Osteocyte (in vitro differentiated cells): ENCODE results near the gene TCF15. TPM values are rescaled to one million over a fixed set of nuclear protein-coding genes. Genes with fewer than 3 reads are reported as not detected.

ENCODE experiments used
- DNase-seq: peaks from one replicate; pipeline ENCODE4 v3.0.0; 2021; ENCODE audit warnings: mixed read lengths; ENCODE audit not compliant: unreplicated experiment; ENCODE audit errors: extremely low spot score
- H3K27ac Mint-ChIP-seq: one replicate; pipeline ENCODE4 v1.8.0; 2021; ENCODE audit warnings: mild to moderate bottlenecking, mixed read lengths; ENCODE audit not compliant: unreplicated experiment
- H3K27me3 Mint-ChIP-seq: one replicate; pipeline ENCODE4 v1.8.0; 2021; ENCODE audit warnings: mixed read lengths; ENCODE audit not compliant: unreplicated experiment
- H3K36me3 Mint-ChIP-seq: one replicate; pipeline ENCODE4 v1.8.0; 2021; ENCODE audit warnings: mixed read lengths; ENCODE audit not compliant: unreplicated experiment
- H3K4me1 Mint-ChIP-seq: one replicate; pipeline ENCODE4 v1.8.0; 2021; ENCODE audit warnings: mixed read lengths; ENCODE audit not compliant: unreplicated experiment
- H3K4me3 Mint-ChIP-seq: one replicate; pipeline ENCODE4 v1.8.0; 2021; ENCODE audit warnings: mild to moderate bottlenecking, moderate library complexity, mixed read lengths; ENCODE audit not compliant: unreplicated experiment
- H3K9me3 Mint-ChIP-seq: one replicate; pipeline ENCODE4 v1.8.0; 2021; ENCODE audit warnings: mixed read lengths; ENCODE audit not compliant: unreplicated experiment
- CTCF ChIP-seq: fragments of 200-600 bp; sonication (generic); IDR thresholded peaks from 2 replicates; pipeline ENCODE4 v1.5.0; 2021; ENCODE audit warnings: antibody characterized with exemption, mild to moderate bottlenecking, moderate library complexity
- total RNA-seq: library from RNA; stranded (reverse); gene quantifications from 2 replicates; pipeline ENCODE4 v1.2.1, GENCODE V29; 2021

Gene TCF15
- total RNA-seq, 1 donor from 2014 or later: not detected

- TF ChIP-seq CTCF: no peak
- H3K27ac Mint-ChIP-seq: no peak overlapping the region
- H3K4me3 Mint-ChIP-seq: no peak overlapping the region
- no peaks in the 10 kb centered on the region for H3K9me3 Mint-ChIP-seq
- no peaks in the 10 kb centered on the region for H3K4me1 Mint-ChIP-seq
- H3K36me3 Mint-ChIP-seq: no peaks in the 10 kb centered on the region
- peaks cover 18% of the 10 kb centered on the region for H3K27me3 Mint-ChIP-seq
- DNase-seq: no peak
These were observed 14.5 kb downstream of the TCF15 start for GRCh38 chr20:595330-596308.

DNA sequence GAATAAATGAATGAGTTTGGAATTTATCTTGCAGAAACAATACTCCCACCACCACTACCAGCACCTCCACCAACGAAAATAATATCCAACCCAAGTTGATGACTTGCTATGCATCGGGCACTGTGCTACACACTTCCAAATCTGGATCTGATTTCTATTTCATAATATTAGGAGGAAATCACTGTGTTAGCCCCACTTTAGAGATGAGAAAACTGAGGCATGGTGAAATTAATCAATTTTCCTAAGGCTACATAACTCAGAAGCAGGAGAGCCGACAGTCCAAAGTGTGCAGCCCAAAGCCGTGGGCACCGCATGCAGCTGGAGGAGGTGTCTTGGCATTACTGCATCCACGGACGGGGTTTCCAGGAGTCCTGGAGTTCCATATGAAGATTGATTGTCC, 17.6 kb downstream of the TCF15 start:
- no peak for DNase-seq

GRCh38 chr20:591941-592340, 18.2 kb downstream of the TCF15 start:
- no peak for TF ChIP-seq CTCF
- H3K36me3 Mint-ChIP-seq: no peaks in the 10 kb centered on the region
- no peak for DNase-seq
- no peaks in the 10 kb centered on the region for H3K4me1 Mint-ChIP-seq
- H3K4me3 Mint-ChIP-seq: no peak overlapping the region
- peaks cover 31% of the 10 kb centered on the region for H3K27me3 Mint-ChIP-seq
- H3K9me3 Mint-ChIP-seq: no peaks in the 10 kb centered on the region
- no peak overlapping the region for H3K27ac Mint-ChIP-seq

More for the DNA sequence above, 17.6 kb downstream of the TCF15 start:
- H3K9me3 Mint-ChIP-seq: no peaks in the 10 kb centered on the region
- no peak overlapping the region for H3K27ac Mint-ChIP-seq
- no peaks in the 10 kb centered on the region for H3K36me3 Mint-ChIP-seq
- no peak for TF ChIP-seq CTCF
- H3K4me1 Mint-ChIP-seq: no peaks in the 10 kb centered on the region
- peaks cover 30% of the 10 kb centered on the region for H3K27me3 Mint-ChIP-seq
- no peak overlapping the region for H3K4me3 Mint-ChIP-seq

GRCh38 chr20:588932-589672, 21.0 kb downstream of the TCF15 start:
- no peaks in the 10 kb centered on the region for H3K4me1 Mint-ChIP-seq
- no peaks in the 10 kb centered on the region for H3K9me3 Mint-ChIP-seq
- no peak for DNase-seq
- TF ChIP-seq CTCF: no peak
- H3K27ac Mint-ChIP-seq: no peak overlapping the region
- no peaks in the 10 kb centered on the region for H3K36me3 Mint-ChIP-seq
- H3K27me3 Mint-ChIP-seq: peaks cover 39% of the 10 kb centered on the region
- H3K4me3 Mint-ChIP-seq: no peak overlapping the region

DNA sequence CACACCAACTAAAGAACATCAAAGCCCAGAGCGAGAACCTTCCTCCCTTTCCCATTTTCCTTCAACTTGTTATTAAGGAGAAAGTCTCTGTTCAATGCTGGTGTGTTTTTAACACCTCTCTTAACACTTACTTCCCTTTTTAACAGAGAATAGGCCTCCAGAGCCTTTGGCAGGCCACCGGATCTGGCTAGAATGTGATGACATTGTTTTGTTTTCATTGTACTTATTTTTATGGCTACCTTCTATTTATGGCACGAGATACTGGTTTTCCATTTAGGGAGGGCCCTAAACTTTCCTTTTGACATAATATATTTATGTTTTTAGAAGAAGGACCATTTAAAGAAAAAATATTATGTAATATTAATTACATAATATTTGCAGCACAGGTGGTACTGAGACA, 21.6 kb downstream of the TCF15 start:
- Mint-ChIP-seq H3K4me3 (no peak overlapping the region), H3K27me3 (peaks cover 39% of the 10 kb centered on the region), H3K9me3 (no peaks in the 10 kb centered on the region), H3K4me1 (no peaks in the 10 kb centered on the region), H3K27ac (no peak overlapping the region), H3K36me3 (no peaks in the 10 kb centered on the region)
- no peak for TF ChIP-seq CTCF
- DNase-seq: no peak
